Measurements from ENCODE around the gene TIRAP. TPM values are rescaled to one million over a fixed set of nuclear protein-coding genes. Genes with fewer than 3 reads are reported as not detected.

Gene TIRAP
- total and polyA plus RNA-seq, 9 of the 15 experiments (the other 6 are each of a cell fraction or from before 2014, with no cell fraction given), result 0.60 to 8.7 (median 3.7) TPM

DNA sequence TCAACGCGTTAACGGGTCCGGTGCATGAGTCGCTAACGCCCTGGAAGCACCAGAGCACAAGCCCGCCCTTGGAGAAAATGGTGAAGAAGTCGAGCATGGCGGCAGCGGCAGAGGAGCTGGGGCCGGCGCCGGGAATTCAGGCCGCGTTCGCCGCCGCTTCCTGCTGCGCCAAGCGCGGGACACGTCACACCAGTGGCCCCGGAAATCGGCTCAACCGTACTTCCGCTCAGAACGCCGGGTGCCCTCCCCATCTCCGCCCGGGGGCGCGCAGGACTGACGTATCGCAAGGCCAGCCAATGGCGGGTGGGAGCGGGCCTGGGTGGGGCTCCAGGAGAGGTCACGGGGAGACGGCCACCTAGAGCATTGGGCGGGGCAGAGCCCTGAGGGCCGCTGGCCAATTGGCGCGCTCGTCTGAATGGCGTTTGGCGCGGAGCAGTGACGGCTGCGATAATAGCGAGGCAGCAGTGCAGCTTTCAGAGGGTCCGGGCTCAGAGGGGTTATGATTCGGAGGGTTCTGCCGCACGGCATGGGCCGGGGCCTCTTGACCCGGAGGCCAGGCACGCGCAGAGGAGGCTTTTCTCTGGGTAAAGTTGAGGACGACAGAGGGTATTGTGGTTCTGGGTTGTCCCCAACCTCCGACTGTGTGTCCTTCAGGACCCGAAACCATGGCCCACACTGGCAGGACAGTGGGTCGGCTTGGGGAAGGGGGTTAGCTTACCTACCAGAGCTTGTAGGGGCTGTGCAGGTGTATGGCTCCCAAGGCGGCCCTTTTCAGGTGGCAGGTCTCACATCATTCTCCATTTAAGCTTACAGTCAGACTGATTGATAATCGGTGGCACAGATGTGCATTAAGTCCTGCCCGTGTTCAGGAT lies 13.9 kb upstream of the TIRAP start, which contains the start of the genes FOXRED1 and SRPRA (continued):
- TF ChIP-seq KAT2B (IDR thresholded peaks at IDR 0.05; ENCODE audit: low read depth, low read length) (no peak), SREBF1 (IDR thresholded peaks at IDR 0.05; ENCODE audit: borderline replicate concordance, low read depth, low read length) (0 out of 2 replicates have a peak, but pooled peaks have one; percentile 47), PURB (CRISPR knock-in tag; IDR thresholded peaks at IDR 0.05; ENCODE audit: low read depth) (no peak), ZKSCAN1 (IDR thresholded peaks at IDR 0.05; ENCODE audit: low read depth, low read length) (no peak), RCOR1 (IDR thresholded peaks at IDR 0.05; ENCODE audit: borderline replicate concordance in 1 of 2, low read depth in 2 of 2, low read length in 2 of 2) (no peak; a peak in 1 of 4 replicates), RBM14 (IDR thresholded peaks at IDR 0.05; ENCODE audit: borderline replicate concordance, insufficient read depth, low read depth, low read length) (no peak), SNRNP70 (optimal IDR thresholded peaks at IDR 0.05; ENCODE audit: low read depth, low read length) (no peak), ETS1 (conservative IDR thresholded peaks at IDR 0.05; ENCODE audit: control insufficient read depth, low read depth, low read length) (no peak; the same call in 1 of the 2 replicates), ZNF431 (CRISPR knock-in tag; IDR thresholded peaks at IDR 0.05) (no peak), AFF1 (IDR thresholded peaks at IDR 0.05; ENCODE audit: low read depth in 1 of 2, partially characterized antibody in 2 of 2) (no peak), ZNF668 (CRISPR knock-in tag; IDR thresholded peaks at IDR 0.05) (no peak), ZNF830 (CRISPR knock-in tag; IDR thresholded peaks at IDR 0.05) (no peak), HDAC6 (IDR thresholded peaks at IDR 0.05; ENCODE audit: low read depth, low read length) (no peak), HCFC1 (IDR thresholded peaks at IDR 0.05; ENCODE audit: low read depth, low read length) (peak; percentile 84), GABPA (tag; conservative IDR thresholded peaks at IDR 0.05; ENCODE audit: low read depth) (peak; percentile 98), ZNF134 (CRISPR knock-in tag; conservative IDR thresholded peaks at IDR 0.05) (no peak), MXI1 (IDR thresholded peaks at IDR 0.05; ENCODE audit: low read depth, low read length) (no peak; the same call in 1 of the 2 replicates), TCF7 (IDR thresholded peaks at IDR 0.05; ENCODE audit: borderline replicate concordance) (0 out of 2 replicates have a peak, but pooled peaks have one; percentile 58), MCM3 (IDR thresholded peaks at IDR 0.05) (no peak), JUND (IDR thresholded peaks at IDR 0.05; ENCODE audit: borderline replicate concordance, low read depth, low read length) (peak; percentile 72), JUND (tag; IDR thresholded peaks at IDR 0.05; ENCODE audit: borderline replicate concordance, low read depth, low read length) (no peak), RBM25 (IDR thresholded peaks at IDR 0.05; ENCODE audit: low read depth, low read length, severe bottlenecking) (peak; percentile 91)
- TF ChIP-seq, protein P1, sequence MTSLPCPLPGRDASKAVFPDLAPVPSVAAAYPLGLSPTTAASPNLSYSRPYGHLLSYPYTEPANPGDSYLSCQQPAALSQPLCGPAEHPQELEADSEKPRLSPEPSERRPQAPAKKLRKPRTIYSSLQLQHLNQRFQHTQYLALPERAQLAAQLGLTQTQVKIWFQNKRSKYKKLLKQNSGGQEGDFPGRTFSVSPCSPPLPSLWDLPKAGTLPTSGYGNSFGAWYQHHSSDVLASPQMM (CRISPR knock-in tag; IDR thresholded peaks at IDR 0.05), result no peak

Measured in K562 (cell line).